ENCODE results near the gene PLBD1.

PLBD1 gene

GRCh38 chr12:14505626-14506596 lies 61.8 kb downstream of the PLBD1 start:
- no peak for DNase-seq (ENCODE audit: low read depth in 2 of 2, low spot score in 1 of 2)

- no peak for DNase-seq (ENCODE audit: low read depth in 2 of 2, low spot score in 1 of 2)
Measured at GRCh38 chr12:14495326-14495725, 72.4 kb downstream of the PLBD1 start.

GRCh38 chr12:14482886-14483285 lies 84.8 kb downstream of the PLBD1 start:
- no peak for DNase-seq (ENCODE audit: low read depth in 2 of 2, low spot score in 1 of 2)

GRCh38 chr12:14482361-14482760 lies 85.3 kb downstream of the PLBD1 start:
- DNase-seq (ENCODE audit: low read depth in 2 of 2, low spot score in 1 of 2) = no peak

- no peak for DNase-seq (ENCODE audit: low read depth in 2 of 2, low spot score in 1 of 2)
Measured at GRCh38 chr12:14481201-14481600, 86.5 kb downstream of the PLBD1 start.

GRCh38 chr12:14479004-14479403 lies 88.7 kb downstream of the PLBD1 start:
- DNase-seq (ENCODE audit: low read depth in 2 of 2, low spot score in 1 of 2) = no peak

- no peak for DNase-seq (ENCODE audit: low read depth in 2 of 2, low spot score in 1 of 2)
Measured at GRCh38 chr12:14473707-14474287, 93.9 kb downstream of the PLBD1 start.

GRCh38 chr12:14471497-14471896 lies 96.2 kb downstream of the PLBD1 start:
- DNase-seq (ENCODE audit: low read depth in 2 of 2, low spot score in 1 of 2) = no peak

GRCh38 chr12:14460212-14460841 lies 107.4 kb downstream of the PLBD1 start:
- DNase-seq (ENCODE audit: low read depth in 2 of 2, low spot score in 1 of 2) = no peak

- no peak for DNase-seq (ENCODE audit: low read depth in 2 of 2, low spot score in 1 of 2)
Measured at GRCh38 chr12:14454098-14454907, 113.4 kb downstream of the PLBD1 start.

Data from stimulated activated CD8-positive, alpha-beta memory T cell treated with anti-CD3 and anti-CD28 coated beads, Interleukin-4, amount 100 ng/mL, for 1 hour (primary cell).